ENCODE results near the gene CELF2.

- no peak for TF ChIP-seq POLR2A (IDR thresholded peaks at IDR 0.05)
- TF ChIP-seq CTCF (IDR thresholded peaks at IDR 0.05), result no peak
- no peak for TF ChIP-seq POLR2AphosphoS5 (IDR thresholded peaks at IDR 0.05)
- no peak for TF ChIP-seq EP300 (IDR thresholded peaks at IDR 0.05; ENCODE audit: low read depth)
These were observed 186.8 kb downstream of the CELF2 start for GRCh38 chr10:11204351-11204942.
